H1 (cell line): ENCODE results near the gene FHAD1. TPM values are rescaled to one million over a fixed set of nuclear protein-coding genes. Genes with fewer than 3 reads are reported as not detected.
A peak's percentile ranks its signal among the peaks of the same experiment; 100 is the strongest.

Experiments used
- CTCF ChIA-PET: fragments of 300-600 bp; sonication (Branson Sonifier 250); formaldehyde crosslinking; loops from one replicate; lab custom pipeline; 2021; ENCODE audit not compliant: partially characterized antibody; lab: Charles Lee
- POLR2A ChIA-PET: fragments of 300-600 bp; sonication (Branson Sonifier 250); formaldehyde crosslinking; loops from one replicate; lab custom pipeline; 2021; ENCODE audit warnings: inconsistent platforms; ENCODE audit not compliant: partially characterized antibody; lab: Charles Lee
- DNase-seq, 2 experiments: peaks; one replicate each; pipeline versions ENCODE4 v3.0.0 to v3.0.0-alpha.2; 2010 to 2022; ENCODE audit warnings: low spot score in 2 of 2, low read depth in 1 of 2, mixed read lengths in 1 of 2
- FAIRE-seq: peaks from 2 replicates; lab custom pipeline; 2011; peaks lifted over from hg19 to GRCh38; lab: Jason Lieb, UNC
- H2AFZ ChIP-seq: 2 replicates; pipeline ENCODE4 v1.8.1; 2012; ENCODE audit warnings: low read length, inconsistent platforms
- H2AK5ac ChIP-seq: 2 replicates; pipeline ENCODE4 v1.6.1; 2013; ENCODE audit warnings: low read depth, low read length
- H2BK120ac ChIP-seq: replicated peaks from 2 replicates; pipeline ENCODE3; 2013; ENCODE audit warnings: low read depth, low read length, inconsistent platforms
- H2BK12ac ChIP-seq: 2 replicates; pipeline ENCODE4 v1.6.1; 2013; ENCODE audit warnings: low read depth, low read length
- H2BK15ac ChIP-seq: 2 replicates; pipeline ENCODE4 v1.6.1; 2013; ENCODE audit warnings: low read length
- H2BK20ac ChIP-seq: 2 replicates; pipeline ENCODE4 v1.6.1; 2013; ENCODE audit warnings: low read length
- H2BK5ac ChIP-seq: 2 replicates; pipeline ENCODE4 v1.6.1; 2013; ENCODE audit warnings: low read depth, low read length
- H3K14ac ChIP-seq: 2 replicates; pipeline ENCODE4 v1.6.1; 2013; ENCODE audit warnings: inconsistent platforms; ENCODE audit not compliant: insufficient read length
- H3K18ac ChIP-seq: 2 replicates; pipeline ENCODE4 v1.6.1; 2013; ENCODE audit warnings: low read length; ENCODE audit errors: extremely low read depth
- H3K23ac ChIP-seq: 2 replicates; pipeline ENCODE4 v1.6.1; 2013; ENCODE audit warnings: inconsistent platforms; ENCODE audit not compliant: insufficient read length
- H3K23me2 ChIP-seq: 2 replicates; pipeline ENCODE4 v1.6.1; 2013; ENCODE audit warnings: low read depth, low read length
- H3K27ac ChIP-seq: 2 replicates; pipeline ENCODE4 v1.6.1; 2011; ENCODE audit warnings: low read depth, low read length, inconsistent platforms
- H3K27me3 ChIP-seq, 4 experiments: replicated peaks in 1 of 4; 1 replicate in 1 of 4; 2 replicates in 3 of 4; pipeline versions ENCODE4 v1.6.1 to v1.8.1; 2011 to 2013; ENCODE audit warnings: low read length in 3 of 4, mild to moderate bottlenecking in 3 of 4, inconsistent platforms in 2 of 4, mixed read lengths in 2 of 4, moderate library complexity in 1 of 4; ENCODE audit not compliant: control insufficient read depth in 3 of 4, insufficient read depth in 3 of 4; ENCODE audit errors: extremely low read depth in 1 of 4
- H3K36me3 ChIP-seq, 4 experiments: 2 replicates each; pipeline versions ENCODE4 v1.6.1 to v1.8.1; 2011 to 2013; ENCODE audit warnings: mild to moderate bottlenecking in 4 of 4, low read length in 3 of 4, moderate library complexity in 2 of 4, control low read depth in 1 of 4, inconsistent platforms in 1 of 4; ENCODE audit not compliant: insufficient read depth in 4 of 4, control insufficient read depth in 2 of 4
- H3K4ac ChIP-seq: replicated peaks from 2 replicates; pipeline ENCODE3; 2013; ENCODE audit warnings: low read length, low read depth, mixed read lengths, inconsistent platforms; ENCODE audit not compliant: insufficient read length
- H3K4me1 ChIP-seq, 4 experiments: replicated peaks in 1 of 4; 1 replicate in 1 of 4; 2 replicates in 3 of 4; pipeline versions ENCODE4 v1.6.1 to v1.8.1; 2011 to 2013; ENCODE audit warnings: low read length in 3 of 4, inconsistent platforms in 2 of 4, mixed read lengths in 1 of 4; ENCODE audit not compliant: insufficient read depth in 4 of 4, control insufficient read depth in 3 of 4
- H3K4me2 ChIP-seq, 2 experiments: 2 replicates each; pipeline versions ENCODE4 v1.6.1 to v1.8.1; 2011 to 2013; ENCODE audit warnings: low read depth in 2 of 2, low read length in 2 of 2, control low read depth in 1 of 2, inconsistent platforms in 1 of 2, mild to moderate bottlenecking in 1 of 2; ENCODE audit not compliant: insufficient read depth in 1 of 2
- H3K4me3 ChIP-seq, 4 experiments: fragments of 200-600, 300-600 bp in 1 of 4; sonication (generic), shearing (Covaris generic), sonication (Bioruptor Twin) in 1 of 4; 2 replicates each; pipeline versions ENCODE4 v1.5.1 to v1.8.1; 2011 to 2016; ENCODE audit warnings: low read length in 4 of 4, low read depth in 3 of 4, control low read depth in 2 of 4, inconsistent platforms in 2 of 4, mild to moderate bottlenecking in 2 of 4, mixed read lengths in 1 of 4, moderate library complexity in 1 of 4; ENCODE audit not compliant: insufficient read depth in 2 of 4; ENCODE audit errors: extremely low read depth in 1 of 4
- H3K56ac ChIP-seq: replicated peaks from 2 replicates; pipeline ENCODE3; 2013; ENCODE audit warnings: low read depth, mild to moderate bottlenecking, mixed read lengths, low read length, inconsistent platforms; ENCODE audit not compliant: insufficient read length
- H3K79me1 ChIP-seq: 2 replicates; pipeline ENCODE4 v1.6.1; 2013; ENCODE audit warnings: low read depth, low read length, control low read depth
- H3K79me2 ChIP-seq, 2 experiments: 2 replicates each; pipeline versions ENCODE4 v1.6.1 to v1.8.1; 2012 to 2013; ENCODE audit warnings: low read length in 2 of 2, mild to moderate bottlenecking in 2 of 2, inconsistent platforms in 1 of 2; ENCODE audit not compliant: insufficient read depth in 2 of 2, control insufficient read depth in 1 of 2
- H3K9ac ChIP-seq, 4 experiments: replicated peaks in 1 of 4; 1 replicate in 1 of 4; 2 replicates in 3 of 4; pipeline versions ENCODE4 v1.6.1 to v1.8.1; 2011 to 2013; ENCODE audit warnings: low read depth in 3 of 4, low read length in 3 of 4, control low read depth in 2 of 4, mild to moderate bottlenecking in 2 of 4, moderate library complexity in 2 of 4, inconsistent platforms in 1 of 4; ENCODE audit errors: extremely low read depth in 1 of 4
- H3K9me3 ChIP-seq, 2 experiments: 2 replicates each; pipeline versions ENCODE4 v1.6.1 to v1.8.1; 2012 to 2013; ENCODE audit warnings: mild to moderate bottlenecking in 2 of 2, moderate library complexity in 2 of 2, control low read depth in 1 of 2, inconsistent platforms in 1 of 2, low read depth in 1 of 2, low read length in 1 of 2, mixed read lengths in 1 of 2; ENCODE audit not compliant: insufficient read depth in 2 of 2
- H4K20me1 ChIP-seq, 2 experiments: replicated peaks in 1 of 2; 2 replicates each; pipeline versions ENCODE3 to v1.8.1; 2011 to 2013; ENCODE audit warnings: inconsistent platforms in 2 of 2, low read length in 2 of 2, mild to moderate bottlenecking in 1 of 2; ENCODE audit not compliant: insufficient read depth in 2 of 2, control insufficient read depth in 1 of 2
- H4K5ac ChIP-seq: 2 replicates; pipeline ENCODE4 v1.6.1; 2013; ENCODE audit warnings: low read length, low read depth, mixed read lengths, inconsistent platforms; ENCODE audit not compliant: insufficient read length
- H4K8ac ChIP-seq: 2 replicates; pipeline ENCODE4 v1.8.0; 2013; ENCODE audit warnings: mild to moderate bottlenecking, moderate library complexity, low read length, inconsistent platforms; ENCODE audit not compliant: insufficient read depth; ENCODE audit errors: extremely low read depth
- H4K91ac ChIP-seq: replicated peaks from 2 replicates; pipeline ENCODE3; 2013; ENCODE audit warnings: low read length, mixed read lengths, inconsistent platforms; ENCODE audit not compliant: insufficient read length
- EGR1 ChIP-seq: IDR thresholded peaks from 2 replicates; pipeline ENCODE4 v1.6.1; 2011; ENCODE audit warnings: low read depth, low read length, borderline replicate concordance
- HDAC6 ChIP-seq: IDR thresholded peaks from one replicate; pipeline ENCODE4 v1.7.1; 2012; ENCODE audit warnings: low read depth, mild to moderate bottlenecking, inconsistent platforms, low read length, moderate library complexity
- MAX ChIP-seq: IDR thresholded peaks from 2 replicates; pipeline ENCODE4 v1.6.1; 2012; ENCODE audit warnings: inconsistent platforms
- WGBS, 2 experiments: shearing (Covaris generic) in 1 of 2; methylation state at CpG; one replicate each; pipeline versions ENCODE4 v1.1.6 to v1.1.7; 2013 to 2015; ENCODE audit warnings: low lambda C conversion rate in 2 of 2, mixed read lengths in 2 of 2, inconsistent platforms in 1 of 2, low coverage in 1 of 2, missing lambda C conversion rate in 1 of 2; ENCODE audit not compliant: insufficient replicate concordance in 2 of 2, insufficient coverage in 1 of 2, insufficient read length in 1 of 2; ENCODE audit errors: extremely low coverage in 1 of 2, missing lambda C conversion rate in 1 of 2; 5-methylcytosine and 5-hydroxymethylcytosine counted together
- polyA plus RNA-seq, 7 experiments: library from polyadenylated mRNA; depleted of rRNA in 3 of 7; stranded (reverse) in 5 of 7; unstranded in 2 of 7; fragments of >200 nt in 5 of 7; fragments of 200-250 nt in 2 of 7; gene quantifications; 1 replicate in 5 of 7; 2 replicates in 1 of 7; 4 replicates in 1 of 7; pipeline versions ENCODE4 v1.2.1 to v1.2.3, GENCODE V29; 2011 to 2013; ENCODE audit warnings: missing spikeins in 2 of 7, mixed read lengths in 2 of 7
- total RNA-seq: library from RNA; stranded (reverse); fragmentation: NEBNext Ultra II Directional; extraction: Animal tissue kit (Norgen Biotek cat#: 25700); gene quantifications from 2 replicates; pipeline ENCODE4 v1.2.1, GENCODE V29; 2021
- TF ChIP-seq, protein P1 (sequence below): IDR thresholded peaks from 2 replicates; pipeline ENCODE4 v1.6.1; 2011; ENCODE audit warnings: low read depth, mild to moderate bottlenecking, low read length; ENCODE audit not compliant: insufficient read depth

The FHAD1 gene
- total and polyA plus RNA-seq, 2 of the 8 experiments (the other 6 are each of a cell fraction or from before 2014, with no cell fraction given) = 0.39 to 0.69 TPM

DNA sequence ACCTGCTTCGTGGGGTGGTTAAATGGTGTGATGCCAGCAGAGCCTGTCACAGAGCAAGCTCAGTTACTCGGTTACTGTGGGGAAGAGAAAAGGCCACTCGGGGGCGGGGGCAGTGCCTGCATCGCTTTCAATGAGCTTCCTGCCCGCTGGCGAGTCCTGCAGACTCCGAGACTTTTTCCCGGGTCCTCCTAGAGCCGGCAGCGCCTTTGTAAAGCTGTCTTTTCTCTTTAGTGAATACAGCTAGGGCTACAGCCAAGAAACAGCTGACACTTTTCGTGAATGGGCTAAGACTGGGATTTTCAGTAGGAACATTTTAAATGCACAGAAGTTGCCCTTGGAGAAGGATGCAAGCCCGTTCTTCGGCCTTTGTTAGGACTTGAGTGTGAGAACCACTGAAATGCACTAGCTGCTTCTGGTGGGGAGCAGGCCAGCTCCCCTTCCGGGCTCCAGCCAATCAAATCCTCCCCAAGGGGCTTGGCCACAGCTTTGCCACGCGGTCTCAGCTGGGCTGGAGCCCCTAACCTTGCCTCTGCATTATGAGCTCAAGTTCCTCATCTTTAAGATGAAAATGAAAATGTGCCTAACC lies 139.2 kb downstream of the FHAD1 start:
- Histone ChIP-seq H4K20me1 (no peaks in the 10 kb centered on the region), H4K5ac (no peak overlapping the region), H3K27me3 (peaks cover 3 to 50% (median 42%) of the 10 kb centered on the region in 4 experiments), H2AFZ (0 out of 2 replicates have a peak overlapping the region, but pooled peaks have one; percentile 54), H3K14ac (no peak overlapping the region), H3K23ac (no peak overlapping the region), H4K8ac (peak overlapping the region; percentile 66; the same call in 1 of the 2 replicates), H3K36me3 (no peaks in the 10 kb centered on the region; a peak in 1 of 8 replicates), H2BK5ac (no peak overlapping the region; the same call in 1 of the 2 replicates), H2BK15ac (peak overlapping the region; percentile 36; the same call in 1 of the 2 replicates), H3K4me3 (peak overlapping the region in 1 of 4 experiments; percentile 1; a peak in 2 of 8 replicates), H4K91ac (peak overlapping the region; percentile 58), H3K9ac (no peak overlapping the region), H3K4ac (no peak overlapping the region), H3K79me2 (no peaks in the 10 kb centered on the region), H2AK5ac (no peak overlapping the region), H3K9me3 (no peaks in the 10 kb centered on the region), H2BK12ac (peak overlapping the region; percentile 46; the same call in 1 of the 2 replicates), H3K56ac (no peak overlapping the region), H3K23me2 (peaks cover 7% of the 10 kb centered on the region), H3K18ac (peak overlapping the region; percentile 62), H3K27ac (no peak overlapping the region), H3K4me2 (peak overlapping the region; percentile 38 to 77), H2BK20ac (peak overlapping the region; percentile 98), H3K79me1 (no peaks in the 10 kb centered on the region), H3K4me1 (peaks cover 23 to 36% (median 26%) of the 10 kb centered on the region in 4 experiments), H2BK120ac (no peak overlapping the region)
- DNase-seq (peak in 1 of 2 experiments; percentile 63), FAIRE-seq (no peak)
- peak; percentile 73 for TF ChIP-seq MAX
- no peak for TF ChIP-seq EGR1
- TF ChIP-seq, protein P1, sequence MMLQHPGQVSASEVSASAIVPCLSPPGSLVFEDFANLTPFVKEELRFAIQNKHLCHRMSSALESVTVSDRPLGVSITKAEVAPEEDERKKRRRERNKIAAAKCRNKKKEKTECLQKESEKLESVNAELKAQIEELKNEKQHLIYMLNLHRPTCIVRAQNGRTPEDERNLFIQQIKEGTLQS = no peak
- TF ChIP-seq HDAC6 = no peak
- ChIA-PET CTCF (interaction anchor here (0.8 to 2.2 kb wide), 7 partner anchors 21 to 234 kb away, joined by 3 to 9 read pairs (median 3); no protein-coding TSS in a partner anchor), POLR2A (interaction anchor here (1.8 kb wide), 1 partner anchor 24 kb away, joined by 7 read pairs; the partner anchor contains the start of gene EFHD2)
- WGBS, 2 experiments = 18% methylated on average over 17 of the region's 17 CpGs; no CpG with 5 or more reads in 1 of the 2 experiments
